ENCODE data around the gene ANGPTL8. TPM values are rescaled to one million over a fixed set of nuclear protein-coding genes. Genes with fewer than 3 reads are reported as not detected.

The ANGPTL8 gene
- polyA plus RNA-seq, 3 donors from 2014 or later = not detected

DNA sequence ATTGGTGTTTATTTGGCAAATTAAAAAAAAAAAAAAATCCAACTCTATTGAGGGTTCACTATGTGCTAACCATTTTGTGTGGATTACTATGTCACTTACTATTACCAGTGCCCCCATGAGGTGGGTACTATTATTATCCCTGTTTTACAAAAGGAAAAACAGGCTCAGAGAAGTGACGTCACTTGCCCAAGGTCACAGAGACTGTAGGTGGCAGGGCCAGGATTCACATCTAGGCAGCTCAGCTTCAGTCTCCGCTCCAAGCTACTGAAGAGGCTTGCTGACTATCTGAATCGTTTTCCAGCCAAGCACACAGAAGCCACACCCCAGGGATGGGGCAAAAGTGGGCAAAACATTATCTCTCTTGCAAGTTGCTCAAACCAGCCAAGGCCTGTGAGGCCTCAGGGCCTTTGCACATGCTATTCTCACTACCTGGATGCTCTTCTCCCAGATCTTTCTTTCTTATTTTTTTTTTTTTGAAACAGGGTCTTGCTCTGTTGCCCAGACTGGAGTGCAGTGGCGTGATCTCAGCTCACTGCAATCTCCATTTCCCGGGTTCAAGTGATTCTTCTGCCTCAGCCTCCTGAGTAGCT lies 4.8 kb upstream of the ANGPTL8 start:
- H3K36me3 Mint-ChIP-seq = peaks cover 0 to 10% (median 4%) of the 10 kb centered on the region in 3 donors
- H3K27me3 Mint-ChIP-seq (ENCODE audit: low read depth in 3 of 3) = peaks cover 0 to 3% (median 0%) of the 10 kb centered on the region in 3 donors
- H3K27ac Mint-ChIP-seq = no peak overlapping the region
- no peak overlapping the region for H3K4me3 Mint-ChIP-seq
- no peaks in the 10 kb centered on the region for H3K4me1 Mint-ChIP-seq
- peaks cover 3 to 15% (median 10%) of the 10 kb centered on the region in 6 donors for H3K9me3 Mint-ChIP-seq
- no peak for DNase-seq

DNA sequence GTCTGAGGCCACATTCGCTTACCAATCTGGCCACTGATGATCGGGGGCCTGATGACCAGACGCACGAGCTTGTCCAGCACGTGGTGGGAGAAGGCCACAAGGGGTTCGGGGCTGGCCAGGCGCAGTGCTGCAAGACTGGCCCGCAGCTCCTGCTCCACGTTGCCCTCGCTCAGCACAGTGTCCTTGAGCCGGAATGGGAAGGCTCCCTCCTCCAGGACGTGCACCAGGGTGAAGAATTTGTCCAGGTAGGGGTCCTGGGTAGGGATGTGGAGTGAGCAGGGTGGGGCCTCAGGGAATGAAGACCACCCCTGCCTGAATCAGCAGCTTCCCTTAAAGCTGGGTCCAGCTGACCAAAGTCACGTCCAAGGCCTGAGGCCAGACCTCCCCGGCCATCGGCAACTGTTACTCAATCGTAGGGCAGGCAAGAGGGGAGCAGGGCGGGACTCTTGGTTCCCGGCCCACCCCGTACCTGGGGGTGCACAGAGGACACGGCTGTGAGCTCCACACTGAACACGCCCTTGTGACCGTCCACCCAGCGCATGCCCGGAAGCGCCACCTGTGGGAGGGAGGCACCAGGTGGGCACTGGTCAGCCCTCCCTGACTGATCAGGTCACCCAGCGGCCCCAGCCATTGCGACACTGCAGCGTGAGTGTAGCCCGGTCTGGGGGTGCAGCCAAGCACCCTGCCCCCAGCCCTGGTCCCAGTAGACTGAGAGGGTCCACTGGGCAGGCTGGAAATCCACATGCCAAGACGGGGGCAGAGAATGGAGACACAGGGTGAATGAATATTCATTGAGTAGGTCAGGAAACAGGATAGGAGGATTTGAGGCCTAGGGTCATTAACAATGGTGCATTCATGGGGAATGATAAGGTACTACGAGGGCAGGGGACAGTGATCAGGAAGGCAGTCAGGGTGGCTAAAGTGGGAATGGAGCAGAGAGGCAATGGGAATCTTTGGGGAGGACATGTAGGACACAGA lies 2.8 kb upstream of the ANGPTL8 start:
- Mint-ChIP-seq H3K27ac (no peak overlapping the region), H3K4me1 (no peaks in the 10 kb centered on the region), H3K36me3 (peaks cover 0 to 10% (median 4%) of the 10 kb centered on the region in 3 donors), H3K4me3 (no peak overlapping the region), H3K9me3 (peaks cover 7 to 15% (median 10%) of the 10 kb centered on the region in 6 donors), H3K27me3 (ENCODE audit: low read depth in 3 of 3) (peaks cover 0 to 1% (median 0%) of the 10 kb centered on the region in 3 donors)
- DNase-seq = no peak

DNA sequence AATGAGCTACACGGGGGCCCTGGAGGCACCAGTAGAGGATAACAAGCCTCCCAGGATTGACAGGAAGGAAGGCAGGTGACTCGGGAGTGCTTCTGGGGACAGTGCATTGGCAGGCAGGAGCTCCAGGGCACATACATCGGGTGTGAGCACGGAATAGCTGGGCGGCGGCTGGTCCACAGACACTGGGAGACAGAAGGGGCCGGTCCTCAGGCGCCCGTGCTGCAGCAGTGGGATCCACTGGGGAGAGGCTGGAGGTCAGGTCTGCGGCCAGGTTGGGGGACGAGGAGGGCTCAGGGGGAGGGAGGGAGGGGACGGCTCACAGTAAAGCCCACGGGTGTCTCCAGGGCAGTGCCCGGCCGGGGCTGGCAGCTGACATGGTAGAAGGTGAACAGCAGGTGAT lies 2.1 kb upstream of the ANGPTL8 start:
- no peak overlapping the region for H3K4me3 Mint-ChIP-seq
- no peak for DNase-seq
- H3K27me3 Mint-ChIP-seq (ENCODE audit: low read depth in 3 of 3) = peaks cover 0 to 4% (median 2%) of the 10 kb centered on the region in 3 donors
- H3K36me3 Mint-ChIP-seq = peaks cover 0 to 10% (median 4%) of the 10 kb centered on the region in 3 donors
- H3K9me3 Mint-ChIP-seq = peaks cover 7 to 15% (median 10%) of the 10 kb centered on the region in 6 donors
- no peak overlapping the region for H3K27ac Mint-ChIP-seq
- no peaks in the 10 kb centered on the region for H3K4me1 Mint-ChIP-seq

DNA sequence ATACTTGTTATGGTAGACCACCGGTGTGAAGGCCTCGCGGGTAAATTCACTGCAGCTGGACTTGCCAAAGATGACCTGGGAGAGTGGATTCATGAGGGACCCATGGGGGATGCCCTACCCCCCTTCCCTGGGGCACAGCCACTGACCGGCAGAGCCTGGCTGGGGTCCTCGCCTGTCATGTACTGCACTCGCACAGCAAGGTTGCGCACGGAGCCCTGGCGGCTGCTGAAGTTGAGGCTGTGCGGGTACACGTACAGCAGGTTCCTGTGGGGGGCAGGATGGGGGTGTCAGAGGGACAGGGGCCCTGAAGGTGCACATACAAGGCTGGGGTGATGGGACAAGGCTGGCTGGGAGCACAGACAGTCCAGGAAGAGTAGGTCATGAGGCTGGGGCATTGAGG lies 1.4 kb upstream of the ANGPTL8 start:
- DNase-seq = no peak
- peaks cover 7 to 15% (median 10%) of the 10 kb centered on the region in 6 donors for H3K9me3 Mint-ChIP-seq
- H3K36me3 Mint-ChIP-seq = peaks cover 0 to 10% (median 4%) of the 10 kb centered on the region in 3 donors
- H3K27me3 Mint-ChIP-seq (ENCODE audit: low read depth in 3 of 3) = peaks cover 0 to 4% (median 2%) of the 10 kb centered on the region in 3 donors
- no peak overlapping the region for H3K4me3 Mint-ChIP-seq
- no peak overlapping the region for H3K27ac Mint-ChIP-seq
- no peaks in the 10 kb centered on the region for H3K4me1 Mint-ChIP-seq

DNA sequence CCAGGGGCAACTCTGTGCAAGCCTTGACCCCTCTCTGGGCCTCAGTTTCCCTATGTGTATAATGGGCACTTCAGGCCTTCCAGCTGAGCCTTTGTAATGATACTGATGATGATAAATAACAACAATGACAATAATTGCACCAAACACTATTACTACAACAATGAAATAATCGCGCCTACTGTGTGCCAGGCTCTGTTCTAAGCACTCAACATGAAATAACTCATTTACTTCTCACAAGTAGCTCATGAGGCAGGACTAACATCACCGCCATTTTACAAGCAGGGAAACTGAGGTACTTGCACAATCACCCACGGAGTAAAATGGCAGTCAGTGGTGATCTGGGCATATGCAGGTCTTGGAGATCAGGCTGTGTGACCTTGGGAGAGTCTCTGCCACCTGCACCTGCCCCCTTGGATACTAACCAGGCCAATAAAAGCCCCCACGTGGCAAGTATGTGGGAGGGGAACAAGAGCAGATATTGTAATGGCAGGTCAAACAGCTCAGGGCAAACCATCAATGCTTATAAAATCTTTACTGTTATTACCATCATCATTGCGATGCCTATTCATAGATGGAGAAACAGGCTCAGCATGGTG lies 540 bp upstream of the ANGPTL8 start:
- H3K9me3 Mint-ChIP-seq = peaks cover 7 to 15% (median 10%) of the 10 kb centered on the region in 6 donors
- peaks cover 0 to 10% (median 4%) of the 10 kb centered on the region in 3 donors for H3K36me3 Mint-ChIP-seq
- no peak for DNase-seq
- H3K27me3 Mint-ChIP-seq (ENCODE audit: low read depth in 3 of 3) = peaks cover 0 to 8% (median 4%) of the 10 kb centered on the region in 3 donors
- peaks cover 5 to 6% of the 10 kb centered on the region in 2 donors for H3K4me1 Mint-ChIP-seq
- H3K27ac Mint-ChIP-seq = no peak overlapping the region
- no peak overlapping the region for H3K4me3 Mint-ChIP-seq

DNA sequence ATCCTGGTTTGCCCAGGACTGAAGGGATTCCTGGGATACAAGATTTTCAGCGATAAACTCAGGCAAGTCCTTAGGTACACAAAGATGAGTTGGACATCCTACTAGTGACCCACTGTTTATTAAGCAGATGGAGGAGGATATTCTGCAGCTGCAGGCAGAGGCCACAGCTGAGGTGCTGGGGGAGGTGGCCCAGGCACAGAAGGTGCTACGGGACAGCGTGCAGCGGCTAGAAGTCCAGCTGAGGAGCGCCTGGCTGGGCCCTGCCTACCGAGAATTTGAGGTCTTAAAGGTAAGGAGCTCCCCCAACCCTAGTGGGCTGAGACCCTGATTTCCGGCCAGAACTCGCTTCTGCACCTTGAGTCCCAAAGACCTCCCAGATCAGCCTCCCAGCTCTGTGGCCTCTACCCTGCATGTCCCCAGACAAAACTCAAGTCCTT lies 607 bp downstream of the ANGPTL8 start:
- peaks cover 0 to 9% (median 4%) of the 10 kb centered on the region in 3 donors for H3K27me3 Mint-ChIP-seq (ENCODE audit: low read depth in 3 of 3)
- DNase-seq = no peak
- peaks cover 5 to 7% of the 10 kb centered on the region in 2 donors for H3K4me1 Mint-ChIP-seq
- H3K36me3 Mint-ChIP-seq = peaks cover 0 to 10% (median 4%) of the 10 kb centered on the region in 3 donors
- H3K4me3 Mint-ChIP-seq = no peak overlapping the region
- peaks cover 7 to 15% (median 10%) of the 10 kb centered on the region in 6 donors for H3K9me3 Mint-ChIP-seq
- H3K27ac Mint-ChIP-seq = no peak overlapping the region

DNA sequence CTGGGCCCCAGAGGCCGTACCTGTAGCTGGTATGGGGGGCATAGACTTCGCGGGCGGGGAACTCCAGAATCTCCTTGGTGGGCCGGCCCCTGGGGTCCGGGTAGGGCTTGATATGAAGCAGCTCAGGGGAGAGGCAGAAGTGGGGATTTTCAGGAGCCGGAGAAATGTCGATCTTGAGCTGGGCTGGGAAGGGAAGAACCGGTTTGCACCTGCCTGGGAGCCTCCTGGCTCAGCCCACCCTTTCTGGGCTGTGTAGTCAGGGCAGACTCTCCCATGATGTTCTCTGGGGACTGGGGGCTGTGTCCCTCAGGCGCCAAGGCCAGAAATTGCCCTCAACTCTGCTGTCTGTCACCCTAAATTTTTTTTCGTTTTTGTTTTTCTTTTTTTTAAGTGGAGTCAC lies 2.6 kb downstream of the ANGPTL8 start:
- Mint-ChIP-seq H3K27ac (no peak overlapping the region), H3K4me1 (peaks cover 5 to 7% of the 10 kb centered on the region in 2 donors), H3K36me3 (peaks cover 0 to 10% (median 4%) of the 10 kb centered on the region in 3 donors), H3K4me3 (no peak overlapping the region), H3K27me3 (ENCODE audit: low read depth in 3 of 3) (peaks cover 2 to 11% (median 4%) of the 10 kb centered on the region in 3 donors), H3K9me3 (peaks cover 6 to 15% (median 10%) of the 10 kb centered on the region in 6 donors)
- no peak for DNase-seq

DNA sequence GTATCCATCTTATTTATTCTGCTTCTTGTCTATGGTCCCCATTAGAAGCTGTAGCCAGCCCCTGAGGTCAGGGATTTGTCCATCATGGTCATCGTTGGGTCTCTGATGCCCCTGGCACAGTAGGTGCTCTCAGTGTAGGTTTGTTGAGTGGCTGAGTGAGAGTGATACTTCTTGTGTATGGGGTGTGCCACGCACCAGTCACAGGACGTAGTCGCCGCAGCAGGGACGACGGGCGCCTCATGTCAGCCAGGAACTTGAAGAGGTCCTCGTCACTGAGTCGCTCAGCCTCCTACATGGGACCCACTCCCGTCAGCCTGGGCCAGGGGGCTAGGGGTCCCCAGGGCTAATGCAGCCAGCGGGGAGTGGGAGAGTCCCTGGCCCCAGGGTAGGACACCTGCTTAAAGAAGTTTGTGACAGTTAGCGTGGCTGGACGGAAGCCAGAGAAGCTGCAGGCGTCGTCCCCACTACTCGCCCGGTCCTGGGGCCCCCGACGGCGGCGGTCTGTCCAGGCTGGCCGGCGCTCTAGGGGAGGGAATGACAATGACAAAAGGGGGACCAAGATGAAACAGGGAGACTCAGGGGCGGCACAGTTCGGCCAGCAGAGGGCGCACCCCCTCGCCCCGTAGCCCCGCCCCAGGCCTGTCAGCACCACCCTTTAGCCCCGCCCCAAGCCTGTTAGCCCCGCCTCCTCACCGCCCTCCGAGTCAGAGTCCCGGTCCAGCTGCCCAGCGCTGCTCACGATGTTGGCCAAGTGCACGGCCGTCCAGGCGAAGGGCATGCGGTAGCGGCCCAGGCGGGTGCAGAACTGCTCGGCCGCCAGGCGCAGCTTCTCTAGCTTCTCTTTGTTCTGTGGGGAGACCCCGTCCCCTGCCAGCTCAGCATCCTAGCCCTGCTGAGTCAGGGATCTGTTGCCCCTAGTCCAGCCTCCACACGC lies 3.7 kb downstream of the ANGPTL8 start:
- Mint-ChIP-seq H3K9me3 (peaks cover 6 to 11% (median 9%) of the 10 kb centered on the region in 6 donors), H3K36me3 (peaks cover 0 to 9% (median 4%) of the 10 kb centered on the region in 3 donors), H3K4me3 (peak overlapping the region in 3 of 5 donors; percentile 44 to 59 (median 55)), H3K27me3 (ENCODE audit: low read depth in 3 of 3) (peaks cover 2 to 11% (median 4%) of the 10 kb centered on the region in 3 donors), H3K4me1 (peaks cover 5 to 7% of the 10 kb centered on the region in 2 donors), H3K27ac (peak overlapping the region in 1 of 6 donors; percentile 45)
- DNase-seq = peak; percentile 81 to 84 (median 81)

DNA sequence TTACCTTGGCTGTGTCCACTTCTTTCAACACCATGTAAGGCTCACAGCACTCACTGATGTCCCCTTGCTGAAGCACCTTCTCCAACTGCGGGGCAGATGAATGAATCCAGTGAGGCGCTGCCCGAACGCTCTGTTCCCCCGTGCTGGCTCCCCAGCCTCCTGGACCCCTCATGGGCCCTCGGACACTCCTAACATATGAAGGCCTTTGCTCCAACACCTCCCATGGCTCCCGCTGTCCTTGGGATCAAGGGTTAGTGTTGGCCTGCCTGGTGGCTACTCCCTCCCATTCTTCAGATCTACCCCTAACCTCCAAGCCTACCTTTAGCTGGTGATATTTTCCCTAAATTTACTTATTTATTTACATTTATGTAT lies 4.4 kb downstream of the ANGPTL8 start:
- H3K4me3 Mint-ChIP-seq = peak overlapping the region in 4 of 5 donors; percentile 44 to 59 (median 52)

DNA sequence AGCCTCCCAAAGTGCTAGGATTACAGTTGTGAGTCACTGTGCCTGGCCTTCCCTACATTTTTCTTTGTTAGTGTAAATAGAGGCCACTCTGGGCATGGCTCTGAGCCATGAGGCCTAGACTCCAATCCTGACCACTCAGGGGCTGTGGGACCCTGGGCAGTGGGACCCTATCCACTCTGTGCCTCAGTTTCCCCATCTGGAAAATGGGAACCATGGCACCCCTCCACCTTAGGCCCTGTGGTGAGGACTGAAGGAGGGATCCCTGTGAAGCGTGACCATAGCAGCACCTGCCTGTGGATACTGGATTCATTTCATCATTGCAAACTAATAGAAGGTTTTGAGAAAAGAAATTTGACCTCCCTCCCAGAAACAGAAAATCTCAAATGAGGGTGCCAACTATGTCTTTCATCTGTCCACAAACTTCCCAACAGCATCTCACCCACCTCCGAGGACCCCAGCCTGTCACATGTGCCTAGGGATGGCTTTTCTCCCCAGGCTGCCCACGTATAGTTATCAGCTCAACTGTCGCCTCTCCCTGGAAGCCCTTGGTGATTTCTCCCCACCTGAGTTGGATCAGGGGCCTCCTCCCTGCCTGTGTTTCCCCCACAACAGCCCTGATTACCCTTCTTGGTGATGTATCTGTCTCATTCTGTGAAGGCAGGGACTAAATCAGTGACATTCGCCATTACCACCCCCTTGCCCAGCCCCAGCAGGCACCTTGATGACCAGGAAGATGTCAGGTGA lies 5.6 kb downstream of the ANGPTL8 start:
- Mint-ChIP-seq H3K4me3 (no peak overlapping the region), H3K36me3 (no peaks in the 10 kb centered on the region), H3K4me1 (peaks cover 5 to 7% of the 10 kb centered on the region in 2 donors), H3K27me3 (ENCODE audit: low read depth in 3 of 3) (peaks cover 2 to 11% (median 7%) of the 10 kb centered on the region in 3 donors), H3K9me3 (peaks cover 0 to under 1% (median 0%) of the 10 kb centered on the region in 6 donors), H3K27ac (no peak overlapping the region)
- no peak for DNase-seq

More for the DNA sequence above, 4.4 kb downstream of the ANGPTL8 start:
- Mint-ChIP-seq H3K27ac (peak overlapping the region in 1 of 6 donors; percentile 45), H3K4me1 (peaks cover 5 to 7% of the 10 kb centered on the region in 2 donors), H3K36me3 (peaks cover 0 to 4% (median 3%) of the 10 kb centered on the region in 3 donors), H3K9me3 (peaks cover 2 to 5% (median 4%) of the 10 kb centered on the region in 6 donors), H3K27me3 (ENCODE audit: low read depth in 3 of 3) (peaks cover 2 to 11% (median 7%) of the 10 kb centered on the region in 3 donors)
- DNase-seq = no peak

DNA sequence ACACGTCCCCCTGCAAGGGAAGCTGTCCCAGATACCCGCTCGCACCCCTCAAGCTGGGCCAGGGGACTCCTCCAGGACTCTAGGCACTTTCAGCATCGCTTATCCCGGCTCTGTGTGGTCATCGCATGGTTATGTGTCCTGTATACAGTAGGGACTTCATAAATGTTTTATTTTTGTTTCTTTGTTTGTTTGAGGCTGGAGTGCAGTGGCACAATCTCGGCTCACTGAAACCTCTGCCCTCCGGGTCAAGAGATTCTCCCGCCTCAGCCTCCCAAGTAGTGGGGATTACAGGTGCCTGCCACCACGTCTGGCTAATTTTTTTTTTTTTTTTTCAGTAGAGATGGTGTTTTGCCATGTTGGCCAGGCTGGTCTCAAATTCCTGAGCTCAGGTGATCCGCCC lies 7.5 kb downstream of the ANGPTL8 start:
- Mint-ChIP-seq H3K9me3 (no peaks in the 10 kb centered on the region), H3K27ac (no peak overlapping the region), H3K36me3 (no peaks in the 10 kb centered on the region), H3K27me3 (ENCODE audit: low read depth in 3 of 3) (peaks cover 2 to 11% (median 4%) of the 10 kb centered on the region in 3 donors), H3K4me3 (no peak overlapping the region), H3K4me1 (peaks cover 5 to 7% of the 10 kb centered on the region in 2 donors)
- DNase-seq = no peak

DNA sequence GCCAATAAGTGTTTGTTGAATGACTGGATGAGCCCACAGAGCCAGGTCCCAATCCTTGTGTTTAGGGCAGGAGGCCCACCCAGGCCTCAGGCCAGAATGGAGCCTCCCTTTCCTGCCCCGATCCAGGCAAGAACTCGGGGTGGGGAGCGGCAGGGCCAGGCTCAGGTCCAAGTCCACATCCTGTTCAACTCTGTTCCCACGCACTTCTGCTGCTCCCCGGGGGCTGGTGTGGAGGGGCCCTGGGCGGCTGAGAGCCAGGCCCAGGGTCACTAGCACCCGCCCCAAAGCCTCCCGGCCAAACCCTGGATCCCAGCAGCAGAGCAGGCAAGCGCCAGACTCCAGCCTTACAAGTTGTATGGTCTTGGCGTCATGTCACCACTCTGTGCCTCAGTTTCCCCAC lies 8.0 kb downstream of the ANGPTL8 start:
- Mint-ChIP-seq H3K9me3 (no peaks in the 10 kb centered on the region), H3K27me3 (ENCODE audit: low read depth in 3 of 3) (peaks cover 2 to 10% (median 3%) of the 10 kb centered on the region in 3 donors), H3K27ac (no peak overlapping the region), H3K4me3 (no peak overlapping the region), H3K4me1 (peaks cover 5 to 7% of the 10 kb centered on the region in 2 donors), H3K36me3 (no peaks in the 10 kb centered on the region)
- no peak for DNase-seq
